GM19238 (cell line): ENCODE results near the gene PLD1.
"Not testable (repeated sequence)": the region's sequence is repeated elsewhere in the genome, so short reads cannot be mapped to it uniquely, and the experiment has no call there.

ENCODE experiments used
- DNase-seq: peaks from one replicate; pipeline ENCODE4 v3.0.0; 2011; ENCODE audit warnings: low spot score; ENCODE audit not compliant: insufficient read length

Gene PLD1

GRCh38 chr3:171563298-171563697, 247.0 kb downstream of the PLD1 start:
- DNase-seq = no peak

- DNase-seq = not testable (repeated sequence)
These were observed 247.8 kb downstream of the PLD1 start for GRCh38 chr3:171562459-171562858.

GRCh38 chr3:171561596-171562323, 248.5 kb downstream of the PLD1 start:
- no peak for DNase-seq

- DNase-seq = no peak
These were observed 250.7 kb downstream of the PLD1 start for GRCh38 chr3:171559586-171559985.

- DNase-seq = no peak
These were observed 252.0 kb downstream of the PLD1 start for GRCh38 chr3:171558188-171558696.

- DNase-seq = no peak
These were observed 253.1 kb downstream of the PLD1 start for GRCh38 chr3:171557173-171557572.

GRCh38 chr3:171556574-171557145, 253.6 kb downstream of the PLD1 start:
- DNase-seq = no peak

- DNase-seq = no peak
These were observed 254.1 kb downstream of the PLD1 start for GRCh38 chr3:171556148-171556547.

- no peak for DNase-seq
These were observed 257.2 kb downstream of the PLD1 start for GRCh38 chr3:171553086-171553485.

- no peak for DNase-seq
These were observed 257.8 kb downstream of the PLD1 start for GRCh38 chr3:171552531-171552930.

- DNase-seq = no peak
These were observed 259.0 kb downstream of the PLD1 start for GRCh38 chr3:171551296-171551695.
